Activated B cell treated with CpG ODN at 0.5 μM for 24 hours (primary cell): ENCODE results near the gene NADSYN1. TPM values are rescaled to one million over a fixed set of nuclear protein-coding genes. Genes with fewer than 3 reads are reported as not detected.

ENCODE experiments used
- ATAC-seq: fragments of 200-7000 bp; cut with Tn5 transposase; one replicate; pipeline ENCODE4 v1.10.0; 2021; ENCODE audit warnings: low read depth, mild to moderate bottlenecking, moderate library complexity
- CTCF ChIA-PET: fragments of 350-600 bp; sonication (Branson Sonifier 250); formaldehyde crosslinking; loops from one replicate; lab custom pipeline; 2021; ENCODE audit warnings: antibody characterized with exemption; lab: Charles Lee
- POLR2A ChIA-PET: fragments of 350-600 bp; sonication (Branson Sonifier 250); formaldehyde crosslinking; loops from one replicate; lab custom pipeline; 2021; ENCODE audit warnings: antibody characterized with exemption; lab: Charles Lee
- DNase-seq: peaks from one replicate; pipeline ENCODE4 v3.0.0; 2022
- H3K27ac Mint-ChIP-seq: one replicate; pipeline ENCODE4 v1.8.0; 2020; ENCODE audit warnings: mixed read lengths
- H3K27me3 Mint-ChIP-seq: one replicate; pipeline ENCODE4 v1.8.0; 2021; ENCODE audit warnings: mixed read lengths
- H3K36me3 Mint-ChIP-seq: one replicate; pipeline ENCODE4 v1.8.0; 2021; ENCODE audit warnings: low read depth, mixed read lengths
- H3K4me1 Mint-ChIP-seq: one replicate; pipeline ENCODE4 v1.8.0; 2021; ENCODE audit warnings: mixed read lengths
- H3K4me3 Mint-ChIP-seq: one replicate; pipeline ENCODE4 v1.8.0; 2020; ENCODE audit warnings: mild to moderate bottlenecking, mixed read lengths
- H3K9me3 Mint-ChIP-seq: one replicate; pipeline ENCODE4 v1.8.0; 2020; ENCODE audit warnings: mixed read lengths
- CTCF ChIP-seq: fragments of 200-600 bp; IDR thresholded peaks from one replicate; pipeline ENCODE4 v1.8.0; 2022; ENCODE audit warnings: antibody characterized with exemption, mild to moderate bottlenecking
- intact Hi-C: fragments of 100-400 bp; cut with micrococcal nuclease; formaldehyde crosslinking; loops from one replicate; pipeline ENCODE4 v1.15.1; 2024
- total RNA-seq: library from RNA; stranded (reverse); gene quantifications from 2 replicates; pipeline ENCODE4 v1.2.3, GENCODE V29; 2022

NADSYN1 gene
- total RNA-seq, 1 donor from 2014 or later, result 146 TPM

GRCh38 chr11:71459767-71460320 lies 6.8 kb downstream of the NADSYN1 start:
- H3K4me1 Mint-ChIP-seq, result peaks cover 9% of the 10 kb centered on the region
- no peaks in the 10 kb centered on the region for H3K9me3 Mint-ChIP-seq
- ATAC-seq, result no peak
- no peak for DNase-seq
- no peaks in the 10 kb centered on the region for H3K27me3 Mint-ChIP-seq
- peaks cover 95% of the 10 kb centered on the region for H3K36me3 Mint-ChIP-seq
- ChIA-PET POLR2A (no interaction called here), CTCF (no interaction called here)
- no peak for TF ChIP-seq CTCF
- no peak overlapping the region for H3K4me3 Mint-ChIP-seq
- H3K27ac Mint-ChIP-seq, result no peak overlapping the region
- intact Hi-C loops, result no loop called here

- no peak for ATAC-seq
Observed at GRCh38 chr11:71461696-71462095, 8.7 kb downstream of the NADSYN1 start.

GRCh38 chr11:71462726-71463125 lies 9.7 kb downstream of the NADSYN1 start:
- Mint-ChIP-seq H3K4me1 (peaks cover 14% of the 10 kb centered on the region), H3K36me3 (peaks cover 93% of the 10 kb centered on the region), H3K9me3 (no peaks in the 10 kb centered on the region), H3K4me3 (no peak overlapping the region), H3K27ac (no peak overlapping the region), H3K27me3 (no peaks in the 10 kb centered on the region)
- ATAC-seq (no peak), DNase-seq (no peak)
- POLR2A ChIA-PET, result no interaction called here
- intact Hi-C loops, result no loop called here
- TF ChIP-seq CTCF, result no peak
- CTCF ChIA-PET, result no interaction called here

More at GRCh38 chr11:71461696-71462095, 8.7 kb downstream of the NADSYN1 start:
- intact Hi-C loops, result no loop called here
- ChIA-PET POLR2A (no interaction called here), CTCF (no interaction called here)
- TF ChIP-seq CTCF, result no peak
- no peak for DNase-seq
- no peaks in the 10 kb centered on the region for H3K9me3 Mint-ChIP-seq
- H3K4me3 Mint-ChIP-seq, result no peak overlapping the region
- H3K4me1 Mint-ChIP-seq, result peaks cover 14% of the 10 kb centered on the region
- H3K27me3 Mint-ChIP-seq, result no peaks in the 10 kb centered on the region
- peaks cover 93% of the 10 kb centered on the region for H3K36me3 Mint-ChIP-seq
- H3K27ac Mint-ChIP-seq, result no peak overlapping the region

GRCh38 chr11:71463331-71464211 lies 10.6 kb downstream of the NADSYN1 start:
- ChIA-PET CTCF (no interaction called here), POLR2A (interaction anchor here (1.0 kb wide), 1 partner anchor 11 kb away, joined by 3 read pairs; no protein-coding TSS in a partner anchor)
- intact Hi-C loops, result no loop called here
- peaks cover 14% of the 10 kb centered on the region for H3K4me1 Mint-ChIP-seq
- H3K36me3 Mint-ChIP-seq, result peaks cover 90% of the 10 kb centered on the region
- no peak for TF ChIP-seq CTCF
- no peaks in the 10 kb centered on the region for H3K9me3 Mint-ChIP-seq
- H3K27me3 Mint-ChIP-seq, result no peaks in the 10 kb centered on the region
- no peak for ATAC-seq
- no peak for DNase-seq
- H3K4me3 Mint-ChIP-seq, result no peak overlapping the region
- no peak overlapping the region for H3K27ac Mint-ChIP-seq

GRCh38 chr11:71465054-71465453 lies 12.1 kb downstream of the NADSYN1 start:
- CTCF ChIA-PET, result no interaction called here
- peaks cover 88% of the 10 kb centered on the region for H3K36me3 Mint-ChIP-seq
- H3K4me1 Mint-ChIP-seq, result peaks cover 14% of the 10 kb centered on the region

More at GRCh38 chr11:71465054-71465453, 12.1 kb downstream of the NADSYN1 start:
- H3K9me3 Mint-ChIP-seq, result no peaks in the 10 kb centered on the region
- ATAC-seq, result no peak
- intact Hi-C loops, result no loop called here
- DNase-seq, result no peak
- no peak overlapping the region for H3K27ac Mint-ChIP-seq
- H3K27me3 Mint-ChIP-seq, result no peaks in the 10 kb centered on the region
- no peak overlapping the region for H3K4me3 Mint-ChIP-seq
- POLR2A ChIA-PET, result interaction anchor here (1.0 kb wide), 1 partner anchor 12 kb away, joined by 3 read pairs; no protein-coding TSS in a partner anchor
- TF ChIP-seq CTCF, result no peak
